Measurements from ENCODE around the gene TBC1D9B.

Gene TBC1D9B

GRCh38 chr5:179895861-179896260 lies 11.8 kb downstream of the TBC1D9B start:
- TF ChIP-seq, protein P1, sequence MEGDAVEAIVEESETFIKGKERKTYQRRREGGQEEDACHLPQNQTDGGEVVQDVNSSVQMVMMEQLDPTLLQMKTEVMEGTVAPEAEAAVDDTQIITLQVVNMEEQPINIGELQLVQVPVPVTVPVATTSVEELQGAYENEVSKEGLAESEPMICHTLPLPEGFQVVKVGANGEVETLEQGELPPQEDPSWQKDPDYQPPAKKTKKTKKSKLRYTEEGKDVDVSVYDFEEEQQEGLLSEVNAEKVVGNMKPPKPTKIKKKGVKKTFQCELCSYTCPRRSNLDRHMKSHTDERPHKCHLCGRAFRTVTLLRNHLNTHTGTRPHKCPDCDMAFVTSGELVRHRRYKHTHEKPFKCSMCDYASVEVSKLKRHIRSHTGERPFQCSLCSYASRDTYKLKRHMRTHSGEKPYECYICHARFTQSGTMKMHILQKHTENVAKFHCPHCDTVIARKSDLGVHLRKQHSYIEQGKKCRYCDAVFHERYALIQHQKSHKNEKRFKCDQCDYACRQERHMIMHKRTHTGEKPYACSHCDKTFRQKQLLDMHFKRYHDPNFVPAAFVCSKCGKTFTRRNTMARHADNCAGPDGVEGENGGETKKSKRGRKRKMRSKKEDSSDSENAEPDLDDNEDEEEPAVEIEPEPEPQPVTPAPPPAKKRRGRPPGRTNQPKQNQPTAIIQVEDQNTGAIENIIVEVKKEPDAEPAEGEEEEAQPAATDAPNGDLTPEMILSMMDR (conservative IDR thresholded peaks at IDR 0.05; ENCODE audit: low read length) = no peak
- no peak for TF ChIP-seq EZH2phosphoT487 (IDR thresholded peaks at IDR 0.05; ENCODE audit: borderline replicate concordance)
- H3K36me3 ChIP-seq (ENCODE audit: insufficient read depth, low read length) = peaks cover 23% of the 10 kb centered on the region; the same call in 1 of the 2 replicates
- no peaks in the 10 kb centered on the region for H3K79me2 ChIP-seq (ENCODE audit: insufficient read depth, low read length)
- no peak overlapping the region for H3K9ac ChIP-seq (ENCODE audit: low read depth, low read length, poor library complexity, severe bottlenecking)
- H3K4me2 ChIP-seq (ENCODE audit: low read depth, low read length, poor library complexity, severe bottlenecking) = no peak overlapping the region
- no peak overlapping the region for H2AFZ ChIP-seq (ENCODE audit: low read length)
- H3K27me3 ChIP-seq (ENCODE audit: insufficient read depth, low read length, poor library complexity, severe bottlenecking) = no peaks in the 10 kb centered on the region
- H3K9me2 ChIP-seq (replicated peaks; ENCODE audit: low read depth, low read length) = no peaks in the 10 kb centered on the region
- no peaks in the 10 kb centered on the region for H3F3A ChIP-seq (ENCODE audit: low read depth)
- no peak overlapping the region for H3K4me3 ChIP-seq (ENCODE audit: low read length, poor library complexity, severe bottlenecking)
- no peaks in the 10 kb centered on the region for H4K20me1 ChIP-seq (ENCODE audit: insufficient read depth, low read length, poor library complexity, severe bottlenecking)
- no peaks in the 10 kb centered on the region for H3K9me3 ChIP-seq (ENCODE audit: insufficient read depth, low read depth, low read length)
- H3K4me1 ChIP-seq (ENCODE audit: insufficient read depth, low read length, poor library complexity, severe bottlenecking) = no peaks in the 10 kb centered on the region

- Histone ChIP-seq H3K4me3 (ENCODE audit: low read length, poor library complexity, severe bottlenecking) (no peak overlapping the region), H3K9me2 (replicated peaks; ENCODE audit: low read depth, low read length) (no peaks in the 10 kb centered on the region), H4K20me1 (ENCODE audit: insufficient read depth, low read length, poor library complexity, severe bottlenecking) (no peaks in the 10 kb centered on the region), H3K79me2 (ENCODE audit: insufficient read depth, low read length) (no peaks in the 10 kb centered on the region), H3K36me3 (ENCODE audit: insufficient read depth, low read length) (peaks cover 23% of the 10 kb centered on the region; the same call in 1 of the 2 replicates), H3K9ac (ENCODE audit: low read depth, low read length, poor library complexity, severe bottlenecking) (no peak overlapping the region), H3K27me3 (ENCODE audit: insufficient read depth, low read length, poor library complexity, severe bottlenecking) (no peaks in the 10 kb centered on the region), H3K4me2 (ENCODE audit: low read depth, low read length, poor library complexity, severe bottlenecking) (no peak overlapping the region), H3K9me3 (ENCODE audit: insufficient read depth, low read depth, low read length) (no peaks in the 10 kb centered on the region), H3F3A (ENCODE audit: low read depth) (no peaks in the 10 kb centered on the region), H3K4me1 (ENCODE audit: insufficient read depth, low read length, poor library complexity, severe bottlenecking) (no peaks in the 10 kb centered on the region), H2AFZ (ENCODE audit: low read length) (no peak overlapping the region)
- TF ChIP-seq, protein P1 (conservative IDR thresholded peaks at IDR 0.05; ENCODE audit: low read length) = no peak
- no peak for TF ChIP-seq EZH2phosphoT487 (IDR thresholded peaks at IDR 0.05; ENCODE audit: borderline replicate concordance)
Observed at GRCh38 chr5:179893958-179894895, 13.5 kb downstream of the TBC1D9B start.

- no peak for TF ChIP-seq EZH2phosphoT487 (IDR thresholded peaks at IDR 0.05; ENCODE audit: borderline replicate concordance)
- TF ChIP-seq, protein P1 (conservative IDR thresholded peaks at IDR 0.05; ENCODE audit: low read length) = no peak
- no peaks in the 10 kb centered on the region for H3K9me2 ChIP-seq (replicated peaks; ENCODE audit: low read depth, low read length)
- H3K9ac ChIP-seq (ENCODE audit: low read depth, low read length, poor library complexity, severe bottlenecking) = no peak overlapping the region
- H3K27me3 ChIP-seq (ENCODE audit: insufficient read depth, low read length, poor library complexity, severe bottlenecking) = no peaks in the 10 kb centered on the region
- no peaks in the 10 kb centered on the region for H3K4me1 ChIP-seq (ENCODE audit: insufficient read depth, low read length, poor library complexity, severe bottlenecking)
- H3K36me3 ChIP-seq (ENCODE audit: insufficient read depth, low read length) = peaks cover 19% of the 10 kb centered on the region; the same call in 1 of the 2 replicates
- H2AFZ ChIP-seq (ENCODE audit: low read length) = no peak overlapping the region
- H3K9me3 ChIP-seq (ENCODE audit: insufficient read depth, low read depth, low read length) = no peaks in the 10 kb centered on the region
- H3K79me2 ChIP-seq (ENCODE audit: insufficient read depth, low read length) = no peaks in the 10 kb centered on the region
- H3F3A ChIP-seq (ENCODE audit: low read depth) = no peaks in the 10 kb centered on the region
- no peak overlapping the region for H3K4me2 ChIP-seq (ENCODE audit: low read depth, low read length, poor library complexity, severe bottlenecking)
- no peaks in the 10 kb centered on the region for H4K20me1 ChIP-seq (ENCODE audit: insufficient read depth, low read length, poor library complexity, severe bottlenecking)
- H3K4me3 ChIP-seq (ENCODE audit: low read length, poor library complexity, severe bottlenecking) = no peak overlapping the region
Observed at GRCh38 chr5:179893076-179893957, 14.4 kb downstream of the TBC1D9B start.

Measured in Loucy (cell line).